Glomerular visceral epithelial cell (primary cell): ENCODE measurements around the gene DIP2C.
A peak's percentile ranks its signal among the peaks of the same experiment; 100 is the strongest.

ENCODE experiments used
- DNase-seq: peaks from one replicate; pipeline ENCODE4 v3.0.0-alpha.2; 2016; ENCODE audit errors: extremely low spot score

The DIP2C gene

GRCh38 chr10:497898-498451, 191.5 kb downstream of the DIP2C start:
- no peak for DNase-seq

- DNase-seq, result no peak
Measured at GRCh38 chr10:497289-497688, 192.2 kb downstream of the DIP2C start.

GRCh38 chr10:494556-494955, 194.9 kb downstream of the DIP2C start:
- no peak for DNase-seq

GRCh38 chr10:494149-494542, 195.3 kb downstream of the DIP2C start:
- DNase-seq, result no peak

DNA sequence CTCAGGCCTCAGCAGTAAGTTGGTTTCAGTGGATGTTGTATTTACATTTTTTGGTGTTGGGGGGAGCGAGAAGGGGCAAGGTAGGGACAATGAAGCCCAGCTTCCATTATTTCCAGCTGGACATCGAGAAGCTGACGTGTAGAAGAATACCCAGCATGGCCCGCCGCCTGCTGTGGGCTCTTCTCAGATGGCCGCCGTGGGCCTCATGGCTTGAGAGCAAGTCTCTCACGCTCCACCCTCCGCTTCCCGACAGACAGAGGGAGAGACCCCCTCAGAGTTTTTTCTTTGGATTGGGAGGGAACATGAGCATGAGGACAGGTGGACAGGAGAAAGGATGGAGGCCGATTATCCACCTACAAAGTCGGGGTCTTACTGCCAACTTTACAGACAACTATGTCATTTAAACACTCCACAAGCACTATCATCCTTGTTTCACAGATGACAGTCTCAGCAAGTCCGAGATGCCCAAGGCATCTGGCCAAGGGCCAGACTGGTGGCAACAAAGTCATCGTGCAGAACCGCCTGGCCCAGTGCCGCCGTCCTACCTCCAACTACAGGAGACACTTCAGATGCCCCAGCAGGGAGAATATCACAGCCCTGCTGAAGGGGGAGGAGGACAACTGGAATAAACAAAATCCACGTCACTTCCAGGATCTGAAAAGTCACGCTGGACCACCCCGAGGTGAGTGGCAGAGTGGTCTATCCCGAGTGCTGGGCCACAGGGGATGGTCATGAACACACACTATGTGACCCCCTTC, 195.9 kb downstream of the DIP2C start:
- no peak for DNase-seq

DNA sequence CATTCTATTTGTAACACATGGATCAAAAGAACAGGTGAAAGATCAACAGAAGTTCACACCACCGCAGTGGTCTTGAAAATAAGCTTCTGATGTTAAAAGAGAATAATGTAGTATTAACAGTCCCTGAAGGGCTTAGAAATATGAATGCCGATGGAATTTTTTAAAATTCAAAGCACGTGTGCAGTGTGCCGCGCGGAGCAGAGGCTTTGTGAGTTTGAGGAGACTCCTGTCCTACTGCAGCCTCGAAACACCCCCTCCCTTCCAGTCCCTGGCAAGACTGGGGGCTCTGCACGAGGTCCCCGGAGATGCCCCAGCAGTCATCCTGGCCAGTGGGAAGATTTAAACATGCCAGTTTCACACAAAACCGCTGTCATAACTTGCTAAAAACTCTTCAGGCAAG, 196.6 kb downstream of the DIP2C start:
- no peak for DNase-seq

GRCh38 chr10:491667-492424, 197.6 kb downstream of the DIP2C start:
- no peak for DNase-seq

- no peak for DNase-seq
Measured at GRCh38 chr10:490891-491571, 198.4 kb downstream of the DIP2C start.

GRCh38 chr10:490256-490655, 199.2 kb downstream of the DIP2C start:
- DNase-seq, result no peak

DNA sequence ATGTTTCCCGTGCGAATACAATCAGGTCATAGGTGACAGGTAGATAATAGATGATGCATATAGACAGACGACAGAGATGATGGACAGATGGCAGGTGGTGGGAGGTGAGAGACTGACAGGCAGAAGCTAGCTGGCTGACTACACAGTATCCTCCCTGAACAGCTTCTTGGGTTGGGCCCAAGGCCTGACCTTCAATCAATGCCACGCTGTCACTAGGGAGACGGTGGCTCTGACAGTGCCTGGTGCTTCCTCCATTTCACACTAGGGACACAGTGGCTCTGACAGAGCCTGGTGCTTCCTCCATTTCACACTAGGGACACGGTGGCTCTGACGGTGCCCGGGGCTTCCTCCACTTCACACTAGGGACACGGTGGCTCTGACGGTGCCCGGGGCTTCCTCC, 200.1 kb downstream of the DIP2C start:
- DNase-seq, result no peak

DNA sequence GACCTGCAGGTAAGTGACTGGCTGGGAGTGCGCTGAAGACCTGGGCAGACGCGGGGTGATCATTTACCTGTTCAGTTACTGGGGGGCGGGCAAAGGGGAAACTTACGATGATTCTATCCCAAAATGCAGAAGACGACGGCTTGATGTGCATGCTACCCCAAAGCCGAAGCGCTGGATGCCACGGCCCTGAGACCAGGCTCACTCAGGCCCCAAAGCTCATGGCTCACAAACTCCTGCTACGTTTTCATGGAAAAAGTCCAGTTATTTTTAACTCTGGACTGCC, 200.6 kb downstream of the DIP2C start:
- DNase-seq, result no peak

DNA sequence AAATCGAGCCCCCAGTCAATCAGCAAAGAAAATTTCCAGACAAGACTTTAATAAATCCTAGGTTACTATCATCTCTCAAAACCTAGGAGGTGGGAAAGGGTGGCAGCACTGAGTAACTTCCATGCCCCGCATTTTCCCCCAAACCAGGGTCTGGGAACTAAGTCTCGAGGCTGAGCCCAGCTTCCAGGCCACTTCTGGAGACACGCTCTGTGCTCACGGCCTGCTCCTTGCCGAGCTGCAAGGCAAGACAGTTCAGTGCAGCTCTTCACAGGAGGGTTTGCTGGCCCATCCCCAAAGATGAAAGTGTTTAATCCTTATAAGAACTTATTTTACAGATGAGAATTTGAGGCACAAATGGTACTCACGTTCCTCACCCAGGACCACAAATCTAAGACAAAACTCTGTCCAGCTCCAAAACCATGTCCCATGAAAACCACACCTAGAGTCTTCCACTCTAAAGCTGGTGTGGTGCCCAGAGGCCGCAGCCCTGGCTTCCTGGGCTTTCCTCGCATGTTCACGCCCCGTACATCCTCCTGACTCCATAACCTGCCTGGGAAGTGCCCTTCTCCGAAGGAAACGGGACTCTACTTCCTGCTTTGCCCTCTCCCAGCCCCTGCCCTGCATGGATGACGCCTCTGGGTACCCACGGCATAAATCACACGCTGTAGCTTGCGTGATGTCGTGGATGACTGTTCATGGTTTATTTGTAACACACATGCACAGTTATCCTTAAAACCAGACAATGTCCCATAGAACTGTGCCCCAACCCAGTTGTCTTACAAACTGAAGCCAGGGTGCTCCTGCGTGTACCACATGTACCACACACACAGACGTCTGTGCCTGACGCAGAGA, 201.2 kb downstream of the DIP2C start:
- no peak for DNase-seq

DNA sequence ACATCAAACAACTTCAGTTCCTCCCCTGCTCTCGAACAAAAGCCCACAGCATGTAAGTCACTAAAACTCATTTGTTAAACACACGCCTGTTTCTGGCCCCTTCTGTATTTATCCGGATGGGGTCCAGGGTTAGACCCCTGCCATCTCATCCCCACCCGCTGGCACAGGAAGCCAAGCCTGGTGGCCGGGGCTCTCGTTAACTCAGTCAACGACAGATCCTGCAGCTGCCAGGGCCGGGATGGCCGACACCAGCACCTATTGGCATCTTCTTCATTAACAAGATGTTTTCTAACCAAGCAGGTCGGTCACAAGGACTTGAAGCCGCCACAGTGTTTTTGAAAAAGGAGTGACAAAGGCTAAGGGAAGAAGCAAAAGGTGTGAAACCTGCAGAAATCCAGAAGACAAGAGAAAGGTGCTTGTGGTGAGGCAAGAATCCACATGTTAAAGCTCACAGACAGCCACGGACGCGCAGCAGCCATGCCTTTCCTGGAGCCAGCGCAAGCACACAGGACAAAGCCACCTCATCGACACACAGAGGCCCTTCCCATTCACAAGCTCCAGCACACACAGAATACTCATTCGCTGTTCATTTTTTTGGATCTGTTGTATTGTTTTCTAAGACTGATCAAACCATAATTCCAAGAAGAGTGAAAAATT, 202.7 kb downstream of the DIP2C start:
- DNase-seq, result no peak

DNA sequence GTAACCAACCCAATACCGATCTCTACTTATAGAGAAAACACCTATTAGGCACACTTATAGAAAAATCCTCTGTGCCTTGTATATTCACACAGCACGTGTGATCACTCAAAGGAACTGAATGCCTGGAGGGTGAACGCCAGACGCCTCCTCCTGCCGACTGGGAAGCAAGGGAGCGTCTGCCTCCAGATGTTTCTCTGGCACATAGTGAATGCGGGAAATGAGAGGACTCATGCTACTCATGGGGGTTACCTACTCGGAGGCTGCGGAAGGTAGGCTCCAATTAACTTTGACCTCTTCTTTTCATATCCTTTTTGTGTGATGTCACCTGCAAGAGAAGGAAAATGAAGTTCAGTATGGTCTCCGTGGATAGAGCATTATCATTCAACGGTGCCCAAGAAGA, 203.3 kb downstream of the DIP2C start:
- DNase-seq, result no peak

- no peak for DNase-seq
Measured at GRCh38 chr10:485776-486175, 203.7 kb downstream of the DIP2C start.

DNA sequence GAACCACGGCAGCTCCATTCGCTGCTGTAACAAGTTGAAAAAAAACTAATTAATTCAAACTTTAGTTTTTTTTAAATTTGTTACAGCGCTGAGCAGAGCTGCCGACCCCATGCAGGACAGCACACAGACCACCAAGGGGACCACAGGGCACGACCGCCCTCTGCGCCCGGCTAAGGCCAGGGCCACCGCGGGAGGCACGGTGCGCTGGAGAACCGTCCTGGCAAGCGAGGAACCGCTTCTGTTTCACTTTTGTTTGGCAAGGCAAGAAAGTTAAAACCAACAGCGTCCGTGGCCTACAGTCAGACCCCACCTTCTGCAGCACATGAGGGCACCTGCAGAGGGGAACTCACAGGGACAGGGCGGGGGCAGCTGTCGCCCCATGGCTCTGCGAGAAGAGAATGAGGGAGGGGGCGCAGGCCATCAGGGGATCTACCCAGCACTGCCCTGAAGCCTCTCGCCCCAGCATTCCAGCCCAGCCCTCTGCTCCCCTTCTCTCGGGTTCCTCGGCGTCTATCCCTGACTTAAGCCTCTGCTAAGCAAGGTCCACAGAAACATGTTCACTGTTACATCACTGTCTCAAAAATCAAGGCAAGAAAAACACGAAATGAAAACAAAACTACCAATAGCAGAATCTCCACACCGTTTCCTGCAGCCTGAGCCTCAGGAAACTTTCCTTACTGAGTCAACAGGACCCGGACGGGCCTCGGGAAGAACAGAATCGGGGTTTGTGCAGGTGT, 204.4 kb downstream of the DIP2C start:
- DNase-seq, result no peak

DNA sequence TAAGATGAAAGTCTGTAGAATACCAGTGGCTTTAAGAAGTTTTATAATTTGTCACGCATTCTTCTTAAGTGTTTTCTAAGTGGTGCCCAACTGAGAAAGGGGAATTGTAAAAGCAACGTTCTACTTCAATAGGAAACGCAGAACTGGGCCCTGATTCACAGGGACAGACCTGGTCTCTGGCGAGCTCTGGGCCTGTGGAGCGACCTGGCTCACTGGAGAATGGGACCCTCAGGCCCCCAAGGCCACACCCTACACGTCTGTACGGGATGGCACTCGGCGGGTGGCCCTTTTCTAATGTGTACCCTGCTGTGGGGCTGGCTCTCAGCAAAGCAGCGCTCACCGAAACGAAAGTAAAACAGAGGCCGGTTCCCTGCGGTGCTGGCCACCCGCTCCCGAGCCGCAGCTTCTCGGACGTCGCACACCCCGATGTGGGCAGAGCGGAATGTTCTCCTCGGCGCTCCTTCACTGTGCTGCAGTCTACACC, 205.0 kb downstream of the DIP2C start:
- DNase-seq, result peak; percentile 40

DNA sequence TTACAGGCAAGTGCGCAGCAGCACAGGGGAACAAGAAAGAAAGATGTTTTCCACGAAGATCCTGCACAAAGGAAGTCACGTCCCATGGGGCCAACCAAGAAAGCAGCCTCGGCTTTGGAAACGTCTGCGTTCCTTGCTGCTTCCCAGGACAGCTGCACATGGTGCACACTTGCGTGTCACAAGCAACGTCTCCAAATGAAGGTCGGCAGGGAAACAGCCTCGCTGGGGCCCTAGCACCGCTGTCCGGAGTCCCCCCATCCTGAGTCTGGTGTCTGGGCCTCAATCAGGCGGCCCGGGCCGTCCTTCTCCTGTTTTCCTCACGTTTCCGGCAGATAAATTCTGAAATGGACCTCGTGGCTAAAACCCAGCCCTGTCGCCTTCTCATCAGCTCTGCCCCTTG, 206.2 kb downstream of the DIP2C start:
- DNase-seq, result no peak

DNA sequence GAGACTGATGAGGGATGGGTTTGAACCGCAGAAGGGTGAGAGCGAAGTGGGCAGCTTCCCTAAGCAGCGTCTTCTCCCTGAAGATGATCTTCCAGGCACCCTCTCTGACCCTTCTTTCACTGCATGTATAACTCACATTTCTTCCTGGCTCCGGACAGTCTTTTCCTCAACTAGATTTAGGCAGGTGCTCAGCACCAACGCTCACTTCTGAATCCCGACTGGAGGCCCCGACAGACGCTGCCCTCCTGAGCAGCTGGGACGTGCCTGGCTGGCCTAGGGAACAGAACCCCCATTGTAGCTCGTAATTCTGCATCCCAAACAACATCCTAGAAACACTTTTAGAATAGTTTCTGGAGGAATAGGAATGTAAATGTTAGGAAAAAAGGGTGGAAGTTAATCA, 206.6 kb downstream of the DIP2C start:
- no peak for DNase-seq

DNA sequence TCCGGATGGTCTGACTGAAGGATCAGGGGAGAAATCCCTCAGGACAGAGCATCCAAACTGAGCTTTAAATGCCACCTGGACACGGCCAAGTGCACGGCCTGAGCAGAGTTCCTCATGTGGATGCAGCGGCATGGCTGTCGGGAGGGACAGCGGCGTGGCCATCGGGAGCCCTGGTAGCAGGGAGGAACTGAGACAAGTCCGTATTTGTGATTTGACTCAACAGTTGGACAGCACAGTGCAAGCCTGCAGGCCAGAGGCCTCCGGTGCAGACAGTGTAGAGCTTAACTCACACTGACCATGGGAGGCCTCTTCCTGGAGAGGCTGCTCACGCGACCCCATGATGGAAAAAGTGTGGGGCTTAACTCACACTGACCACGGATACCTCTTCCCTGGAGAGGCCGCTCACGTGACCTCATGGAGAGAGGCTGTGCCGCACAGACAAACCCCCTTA, 207.4 kb downstream of the DIP2C start:
- no peak for DNase-seq
